Hepatic stellate cell (primary cell): ENCODE data around the gene METTL26.

Experiments used
- DNase-seq: peaks from one replicate; pipeline ENCODE4 v3.0.0; 2011; ENCODE audit warnings: low spot score

Gene METTL26

GRCh38 chr16:595094-595528, 41.0 kb downstream of the METTL26 start:
- no peak for DNase-seq

GRCh38 chr16:593807-594206, 42.3 kb downstream of the METTL26 start:
- DNase-seq = no peak

- no peak for DNase-seq
Measured at GRCh38 chr16:593406-593805, 42.7 kb downstream of the METTL26 start.

GRCh38 chr16:592518-593306, 43.4 kb downstream of the METTL26 start:
- no peak for DNase-seq

- DNase-seq = no peak
Measured at GRCh38 chr16:591892-592517, 44.1 kb downstream of the METTL26 start.

- DNase-seq = no peak
Measured at GRCh38 chr16:591231-591630, 44.9 kb downstream of the METTL26 start.

- DNase-seq = no peak
Measured at GRCh38 chr16:590815-591200, 45.3 kb downstream of the METTL26 start.

- no peak for DNase-seq
Measured at GRCh38 chr16:590188-590814, 45.8 kb downstream of the METTL26 start.

GRCh38 chr16:589658-590187, 46.4 kb downstream of the METTL26 start, which contains the start of gene RAB40C:
TSS of gene RAB40C (plus strand) at chr16:590066. CDS start at chr16:590292, 226 bp downstream.
- DNase-seq = peak; percentile 100

- DNase-seq = peak; percentile 97
Measured at GRCh38 chr16:588889-589657, 47.0 kb downstream of the METTL26 start.

GRCh38 chr16:588639-588888, 47.5 kb downstream of the METTL26 start:
- DNase-seq = peak; percentile 66

GRCh38 chr16:586645-587590, 49.2 kb downstream of the METTL26 start:
- no peak for DNase-seq

- DNase-seq = no peak
Measured at GRCh38 chr16:586047-586644, 50.0 kb downstream of the METTL26 start.

GRCh38 chr16:585351-585750, 50.8 kb downstream of the METTL26 start:
- DNase-seq = no peak
